Activated naive CD8-positive, alpha-beta T cell (primary cell): ENCODE data around the gene ADAM10.
A peak's percentile ranks its signal among the peaks of the same experiment; 100 is the strongest.

Experiments
- H3K27ac Mint-ChIP-seq: one replicate; pipeline ENCODE4 v1.8.0; 2021; ENCODE audit warnings: mixed read lengths
- H3K27me3 Mint-ChIP-seq: one replicate; pipeline ENCODE4 v1.8.0; 2021; ENCODE audit warnings: mixed read lengths
- H3K36me3 Mint-ChIP-seq: one replicate; pipeline ENCODE4 v1.8.0; 2021; ENCODE audit warnings: mixed read lengths
- H3K4me1 Mint-ChIP-seq: one replicate; pipeline ENCODE4 v1.8.0; 2021; ENCODE audit warnings: low read depth, mixed read lengths
- H3K4me3 Mint-ChIP-seq: one replicate; pipeline ENCODE4 v1.8.0; 2021; ENCODE audit warnings: mild to moderate bottlenecking, mixed read lengths
- H3K9me3 Mint-ChIP-seq: one replicate; pipeline ENCODE4 v1.8.0; 2021; ENCODE audit warnings: low read depth, mixed read lengths

ADAM10 gene

GRCh38 chr15:58684751-58685150 is 64.8 kb downstream of the ADAM10 start:
- no peak overlapping the region for H3K27ac Mint-ChIP-seq
- H3K4me1 Mint-ChIP-seq: peaks cover 33% of the 10 kb centered on the region
- H3K9me3 Mint-ChIP-seq: no peaks in the 10 kb centered on the region
- peaks cover 6% of the 10 kb centered on the region for H3K36me3 Mint-ChIP-seq
- H3K4me3 Mint-ChIP-seq: no peak overlapping the region
- no peaks in the 10 kb centered on the region for H3K27me3 Mint-ChIP-seq

GRCh38 chr15:58684036-58684710 is 65.3 kb downstream of the ADAM10 start:
- H3K27ac Mint-ChIP-seq: peak overlapping the region; percentile 4
- no peaks in the 10 kb centered on the region for H3K9me3 Mint-ChIP-seq

GRCh38 chr15:58682234-58682633 is 67.3 kb downstream of the ADAM10 start:
- Mint-ChIP-seq H3K27me3 (no peaks in the 10 kb centered on the region), H3K4me3 (no peak overlapping the region), H3K9me3 (no peaks in the 10 kb centered on the region), H3K4me1 (peaks cover 37% of the 10 kb centered on the region), H3K36me3 (peaks cover 12% of the 10 kb centered on the region), H3K27ac (no peak overlapping the region)

More at GRCh38 chr15:58684036-58684710, 65.3 kb downstream of the ADAM10 start:
- Mint-ChIP-seq H3K36me3 (peaks cover 6% of the 10 kb centered on the region), H3K27me3 (no peaks in the 10 kb centered on the region), H3K4me1 (peaks cover 31% of the 10 kb centered on the region), H3K4me3 (no peak overlapping the region)

- Mint-ChIP-seq H3K27ac (no peak overlapping the region), H3K4me3 (no peak overlapping the region), H3K27me3 (no peaks in the 10 kb centered on the region), H3K9me3 (no peaks in the 10 kb centered on the region), H3K4me1 (peaks cover 23% of the 10 kb centered on the region), H3K36me3 (peaks cover 14% of the 10 kb centered on the region)
Observed at GRCh38 chr15:58678683-58679082, 70.8 kb downstream of the ADAM10 start.

- H3K4me3 Mint-ChIP-seq: no peak overlapping the region
- no peaks in the 10 kb centered on the region for H3K9me3 Mint-ChIP-seq
- no peaks in the 10 kb centered on the region for H3K27me3 Mint-ChIP-seq
- H3K27ac Mint-ChIP-seq: no peak overlapping the region
- H3K36me3 Mint-ChIP-seq: peaks cover 14% of the 10 kb centered on the region
- H3K4me1 Mint-ChIP-seq: peaks cover 23% of the 10 kb centered on the region
Observed at GRCh38 chr15:58677426-58677825, 72.1 kb downstream of the ADAM10 start.

GRCh38 chr15:58676766-58677165 is 72.7 kb downstream of the ADAM10 start:
- Mint-ChIP-seq H3K27me3 (no peaks in the 10 kb centered on the region), H3K36me3 (peaks cover 17% of the 10 kb centered on the region), H3K4me3 (no peak overlapping the region), H3K9me3 (no peaks in the 10 kb centered on the region), H3K4me1 (peaks cover 20% of the 10 kb centered on the region), H3K27ac (no peak overlapping the region)

GRCh38 chr15:58671186-58671585 is 78.3 kb downstream of the ADAM10 start:
- Mint-ChIP-seq H3K4me1 (peaks cover 7% of the 10 kb centered on the region), H3K27me3 (no peaks in the 10 kb centered on the region), H3K36me3 (peaks cover 18% of the 10 kb centered on the region), H3K27ac (no peak overlapping the region), H3K4me3 (no peak overlapping the region), H3K9me3 (no peaks in the 10 kb centered on the region)

- Mint-ChIP-seq H3K9me3 (no peaks in the 10 kb centered on the region), H3K36me3 (peaks cover 25% of the 10 kb centered on the region), H3K27ac (no peak overlapping the region), H3K4me3 (no peak overlapping the region), H3K4me1 (peaks cover 6% of the 10 kb centered on the region), H3K27me3 (no peaks in the 10 kb centered on the region)
Observed at GRCh38 chr15:58669108-58669507, 80.4 kb downstream of the ADAM10 start.

- Mint-ChIP-seq H3K27ac (no peak overlapping the region), H3K27me3 (no peaks in the 10 kb centered on the region)
Observed at GRCh38 chr15:58666957-58667356, 82.5 kb downstream of the ADAM10 start.

GRCh38 chr15:58665672-58666071 is 83.8 kb downstream of the ADAM10 start:
- H3K9me3 Mint-ChIP-seq: no peaks in the 10 kb centered on the region
- H3K27ac Mint-ChIP-seq: no peak overlapping the region
- peaks cover 6% of the 10 kb centered on the region for H3K4me1 Mint-ChIP-seq
- H3K36me3 Mint-ChIP-seq: peaks cover 41% of the 10 kb centered on the region
- H3K4me3 Mint-ChIP-seq: no peak overlapping the region
- H3K27me3 Mint-ChIP-seq: no peaks in the 10 kb centered on the region

More at GRCh38 chr15:58666957-58667356, 82.5 kb downstream of the ADAM10 start:
- peaks cover 6% of the 10 kb centered on the region for H3K4me1 Mint-ChIP-seq
- H3K36me3 Mint-ChIP-seq: peaks cover 34% of the 10 kb centered on the region
- H3K4me3 Mint-ChIP-seq: no peak overlapping the region
- no peaks in the 10 kb centered on the region for H3K9me3 Mint-ChIP-seq

GRCh38 chr15:58650102-58650501 is 99.4 kb downstream of the ADAM10 start:
- Mint-ChIP-seq H3K4me1 (peaks cover 6% of the 10 kb centered on the region), H3K9me3 (no peaks in the 10 kb centered on the region), H3K27ac (no peak overlapping the region), H3K27me3 (no peaks in the 10 kb centered on the region), H3K4me3 (no peak overlapping the region), H3K36me3 (peaks cover 29% of the 10 kb centered on the region)

GRCh38 chr15:58649175-58649574 is 100.3 kb downstream of the ADAM10 start:
- Mint-ChIP-seq H3K4me1 (peaks cover 6% of the 10 kb centered on the region), H3K27me3 (no peaks in the 10 kb centered on the region), H3K9me3 (no peaks in the 10 kb centered on the region), H3K36me3 (peaks cover 21% of the 10 kb centered on the region), H3K4me3 (no peak overlapping the region), H3K27ac (no peak overlapping the region)

- H3K27me3 Mint-ChIP-seq: no peaks in the 10 kb centered on the region
- peaks cover 16% of the 10 kb centered on the region for H3K4me1 Mint-ChIP-seq
- H3K36me3 Mint-ChIP-seq: peaks cover 14% of the 10 kb centered on the region
- no peak overlapping the region for H3K27ac Mint-ChIP-seq
- no peaks in the 10 kb centered on the region for H3K9me3 Mint-ChIP-seq
- H3K4me3 Mint-ChIP-seq: no peak overlapping the region
Observed at GRCh38 chr15:58643996-58644395, 105.5 kb downstream of the ADAM10 start.

- Mint-ChIP-seq H3K27me3 (no peaks in the 10 kb centered on the region), H3K4me1 (peaks cover 25% of the 10 kb centered on the region), H3K9me3 (no peaks in the 10 kb centered on the region), H3K27ac (peak overlapping the region; percentile 35), H3K36me3 (peaks cover 20% of the 10 kb centered on the region), H3K4me3 (no peak overlapping the region)
Observed at GRCh38 chr15:58641660-58642059, 107.8 kb downstream of the ADAM10 start.

GRCh38 chr15:58639992-58640391 is 109.5 kb downstream of the ADAM10 start:
- Mint-ChIP-seq H3K4me3 (no peak overlapping the region), H3K36me3 (peaks cover 20% of the 10 kb centered on the region), H3K9me3 (no peaks in the 10 kb centered on the region), H3K27me3 (no peaks in the 10 kb centered on the region), H3K4me1 (peaks cover 25% of the 10 kb centered on the region), H3K27ac (peak overlapping the region; percentile 68)
